Panc1 (cell line): ENCODE measurements around the gene CYP27B1.

Experiments
- POLR2AphosphoS5 ChIP-seq: IDR thresholded peaks from 2 replicates; pipeline ENCODE4 v1.6.1; 2012; ENCODE audit warnings: mild to moderate bottlenecking, low read depth, low read length, moderate library complexity
- SIN3A ChIP-seq: IDR thresholded peaks from 2 replicates; pipeline ENCODE4 v1.6.1; 2012; ENCODE audit warnings: low read depth, mild to moderate bottlenecking, low read length, moderate library complexity, borderline replicate concordance; ENCODE audit not compliant: insufficient read depth
- TF ChIP-seq, protein P1 (sequence below): fragments of 450-650 bp; IDR thresholded peaks from 2 replicates; pipeline ENCODE4 v1.5.1; 2017; ENCODE audit warnings: mild to moderate bottlenecking
- TF ChIP-seq, protein P2 (sequence below), 2 experiments: IDR thresholded peaks; 2 replicates each; pipeline ENCODE4 v1.6.1; 2011 to 2012; ENCODE audit warnings: low read depth in 2 of 2, control low read depth in 1 of 2, low read length in 1 of 2, mild to moderate bottlenecking in 1 of 2, moderate library complexity in 1 of 2; ENCODE audit not compliant: insufficient read depth in 1 of 2

DNA sequence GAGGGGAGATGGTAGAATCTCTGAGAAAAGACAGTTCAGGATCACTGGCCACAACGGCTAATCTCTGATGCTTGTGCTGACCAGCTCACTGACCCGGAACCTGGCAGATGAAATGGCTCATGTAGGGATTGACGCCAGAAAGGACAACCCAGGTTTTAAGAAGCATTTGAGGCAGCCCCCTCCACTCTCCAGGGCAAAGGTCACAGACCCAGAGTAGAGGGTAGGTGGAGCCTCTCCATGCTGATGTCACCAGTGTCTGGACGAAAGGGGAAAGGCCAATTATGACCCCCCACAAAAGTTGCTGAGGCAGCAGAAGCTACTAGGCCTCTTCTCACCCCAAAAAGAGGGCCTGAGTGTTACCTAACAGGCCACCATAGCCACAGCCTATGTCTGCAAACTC lies 3.9 kb upstream of the CYP27B1 start:
- TF ChIP-seq, protein P1, sequence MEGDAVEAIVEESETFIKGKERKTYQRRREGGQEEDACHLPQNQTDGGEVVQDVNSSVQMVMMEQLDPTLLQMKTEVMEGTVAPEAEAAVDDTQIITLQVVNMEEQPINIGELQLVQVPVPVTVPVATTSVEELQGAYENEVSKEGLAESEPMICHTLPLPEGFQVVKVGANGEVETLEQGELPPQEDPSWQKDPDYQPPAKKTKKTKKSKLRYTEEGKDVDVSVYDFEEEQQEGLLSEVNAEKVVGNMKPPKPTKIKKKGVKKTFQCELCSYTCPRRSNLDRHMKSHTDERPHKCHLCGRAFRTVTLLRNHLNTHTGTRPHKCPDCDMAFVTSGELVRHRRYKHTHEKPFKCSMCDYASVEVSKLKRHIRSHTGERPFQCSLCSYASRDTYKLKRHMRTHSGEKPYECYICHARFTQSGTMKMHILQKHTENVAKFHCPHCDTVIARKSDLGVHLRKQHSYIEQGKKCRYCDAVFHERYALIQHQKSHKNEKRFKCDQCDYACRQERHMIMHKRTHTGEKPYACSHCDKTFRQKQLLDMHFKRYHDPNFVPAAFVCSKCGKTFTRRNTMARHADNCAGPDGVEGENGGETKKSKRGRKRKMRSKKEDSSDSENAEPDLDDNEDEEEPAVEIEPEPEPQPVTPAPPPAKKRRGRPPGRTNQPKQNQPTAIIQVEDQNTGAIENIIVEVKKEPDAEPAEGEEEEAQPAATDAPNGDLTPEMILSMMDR: no peak
- no peak for TF ChIP-seq SIN3A
- no peak for TF ChIP-seq POLR2AphosphoS5
- TF ChIP-seq, protein P2, sequence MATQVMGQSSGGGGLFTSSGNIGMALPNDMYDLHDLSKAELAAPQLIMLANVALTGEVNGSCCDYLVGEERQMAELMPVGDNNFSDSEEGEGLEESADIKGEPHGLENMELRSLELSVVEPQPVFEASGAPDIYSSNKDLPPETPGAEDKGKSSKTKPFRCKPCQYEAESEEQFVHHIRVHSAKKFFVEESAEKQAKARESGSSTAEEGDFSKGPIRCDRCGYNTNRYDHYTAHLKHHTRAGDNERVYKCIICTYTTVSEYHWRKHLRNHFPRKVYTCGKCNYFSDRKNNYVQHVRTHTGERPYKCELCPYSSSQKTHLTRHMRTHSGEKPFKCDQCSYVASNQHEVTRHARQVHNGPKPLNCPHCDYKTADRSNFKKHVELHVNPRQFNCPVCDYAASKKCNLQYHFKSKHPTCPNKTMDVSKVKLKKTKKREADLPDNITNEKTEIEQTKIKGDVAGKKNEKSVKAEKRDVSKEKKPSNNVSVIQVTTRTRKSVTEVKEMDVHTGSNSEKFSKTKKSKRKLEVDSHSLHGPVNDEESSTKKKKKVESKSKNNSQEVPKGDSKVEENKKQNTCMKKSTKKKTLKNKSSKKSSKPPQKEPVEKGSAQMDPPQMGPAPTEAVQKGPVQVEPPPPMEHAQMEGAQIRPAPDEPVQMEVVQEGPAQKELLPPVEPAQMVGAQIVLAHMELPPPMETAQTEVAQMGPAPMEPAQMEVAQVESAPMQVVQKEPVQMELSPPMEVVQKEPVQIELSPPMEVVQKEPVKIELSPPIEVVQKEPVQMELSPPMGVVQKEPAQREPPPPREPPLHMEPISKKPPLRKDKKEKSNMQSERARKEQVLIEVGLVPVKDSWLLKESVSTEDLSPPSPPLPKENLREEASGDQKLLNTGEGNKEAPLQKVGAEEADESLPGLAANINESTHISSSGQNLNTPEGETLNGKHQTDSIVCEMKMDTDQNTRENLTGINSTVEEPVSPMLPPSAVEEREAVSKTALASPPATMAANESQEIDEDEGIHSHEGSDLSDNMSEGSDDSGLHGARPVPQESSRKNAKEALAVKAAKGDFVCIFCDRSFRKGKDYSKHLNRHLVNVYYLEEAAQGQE (IDR thresholded peaks at IDR 0.05; ENCODE audit: insufficient read depth in 1 of 2, low read depth in 2 of 2, low read length in 1 of 2): no peak
